HUDEP-2 (cell line): ENCODE measurements around the gene ATP7B.
"Not testable (repeated sequence)": the region's sequence is repeated elsewhere in the genome, so short reads cannot be mapped to it uniquely, and the experiment has no call there.

Experiments
- DNase-seq, 76 experiments: peaks; one replicate each; lab custom pipeline; 2025; ENCODE audit not compliant: unreplicated experiment in 76 of 76; lab: John Stamatoyannopoulos, UW

Gene ATP7B

GRCh38 chr13:52006523-52007245 is 4.6 kb downstream of the ATP7B start:
- no peak for DNase-seq

DNA sequence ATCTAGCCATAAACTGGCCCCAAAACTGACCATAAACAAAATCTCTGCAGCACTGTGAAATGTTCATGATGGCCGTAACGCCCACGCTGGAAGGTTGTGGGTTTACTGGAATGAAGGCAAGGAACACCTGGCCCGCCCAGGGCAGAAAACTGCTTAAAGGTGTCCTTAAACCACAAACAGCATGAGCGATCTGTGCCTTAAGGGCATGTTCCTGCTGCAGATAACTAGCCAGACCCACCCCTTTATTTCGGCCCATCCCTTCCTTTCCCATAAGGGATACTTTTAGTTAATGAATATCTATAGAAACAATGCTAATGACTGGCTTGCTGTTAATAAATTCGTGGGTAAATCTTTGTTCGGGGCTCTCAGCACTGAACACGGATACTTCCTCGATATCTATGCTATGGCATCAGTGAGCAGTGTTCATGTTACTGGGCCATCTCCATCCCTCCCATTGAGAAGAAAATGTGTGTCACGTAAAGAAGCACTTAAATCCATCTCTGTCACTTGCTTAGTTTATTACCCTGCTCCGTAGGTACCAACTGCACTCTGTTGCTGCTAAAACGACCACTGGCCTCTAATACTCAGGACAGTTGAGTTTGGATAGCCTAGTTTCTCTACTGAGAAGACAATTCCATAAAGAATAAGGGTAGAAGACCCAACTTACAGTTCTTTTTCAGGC is 5.3 kb downstream of the ATP7B start:
- DNase-seq, result no peak

DNA sequence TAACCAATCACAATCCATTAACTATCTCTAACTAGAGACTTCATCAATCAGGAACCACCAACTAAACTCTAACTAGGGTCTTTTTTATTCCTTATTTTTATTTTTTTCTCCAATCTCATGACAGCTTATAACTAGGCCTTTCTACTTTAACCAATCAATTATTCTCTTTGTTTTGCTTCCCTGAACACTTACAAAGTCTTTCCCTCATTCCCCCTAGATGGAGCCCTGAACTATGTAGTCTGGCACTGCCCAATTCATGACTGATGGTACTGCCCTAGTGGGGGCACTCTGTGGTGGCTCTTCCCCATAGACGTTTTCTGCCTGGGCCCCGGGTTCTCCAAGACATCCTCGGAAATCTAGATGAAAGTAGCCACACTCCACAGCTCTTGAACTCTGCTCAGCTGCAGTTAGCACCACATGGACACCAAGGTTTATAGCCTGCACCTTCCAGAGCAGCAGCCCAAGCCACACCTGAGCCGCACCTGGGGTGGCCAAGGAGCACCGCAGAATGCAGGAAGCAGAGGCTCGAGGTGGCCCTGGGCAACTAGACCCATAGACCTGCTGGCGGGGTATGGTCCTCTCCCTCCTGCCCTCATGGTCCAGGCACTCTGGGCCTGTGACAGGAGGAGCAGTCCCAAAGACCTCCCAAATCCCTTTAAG is 6.6 kb downstream of the ATP7B start:
- DNase-seq, result no peak

DNA sequence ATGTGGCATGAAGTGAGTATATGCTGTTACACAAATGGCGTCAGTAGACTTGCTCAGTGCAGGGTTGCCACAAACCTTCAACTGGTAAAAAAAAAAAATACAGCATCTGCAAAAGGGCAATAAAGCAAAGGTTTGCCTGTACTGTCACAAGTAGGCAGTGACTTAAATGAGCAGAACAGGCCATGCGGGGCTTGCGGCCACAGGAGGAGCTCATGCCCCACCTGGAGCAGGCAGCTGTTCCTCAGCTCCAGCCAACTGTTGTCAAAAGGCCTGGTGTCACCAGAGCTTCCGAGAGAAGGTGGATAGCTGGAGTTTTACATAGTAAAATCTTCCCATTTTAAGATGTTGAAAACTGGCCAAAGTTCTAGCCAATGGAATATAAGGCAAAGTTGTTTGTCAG is 7.7 kb downstream of the ATP7B start:
- no peak for DNase-seq

DNA sequence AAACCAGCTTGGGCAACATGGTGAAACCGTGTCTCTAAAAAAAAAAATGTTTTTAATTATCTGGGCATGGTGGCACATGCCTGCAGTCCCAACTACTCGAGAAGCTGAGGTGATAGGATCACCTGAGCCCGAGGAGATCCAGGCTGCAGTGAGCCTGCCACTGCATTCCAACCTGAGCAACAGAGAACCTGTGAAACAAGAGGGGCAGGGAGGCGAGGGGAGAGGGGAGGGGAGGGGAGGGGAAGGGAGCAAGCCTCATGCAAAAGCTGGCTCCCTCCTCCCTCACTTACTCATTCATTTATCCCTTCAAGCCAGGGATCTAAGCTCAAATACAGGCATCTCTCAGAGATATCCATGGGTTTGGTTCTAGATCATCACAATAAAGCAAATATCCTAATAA is 8.9 kb downstream of the ATP7B start:
- no peak for DNase-seq

DNA sequence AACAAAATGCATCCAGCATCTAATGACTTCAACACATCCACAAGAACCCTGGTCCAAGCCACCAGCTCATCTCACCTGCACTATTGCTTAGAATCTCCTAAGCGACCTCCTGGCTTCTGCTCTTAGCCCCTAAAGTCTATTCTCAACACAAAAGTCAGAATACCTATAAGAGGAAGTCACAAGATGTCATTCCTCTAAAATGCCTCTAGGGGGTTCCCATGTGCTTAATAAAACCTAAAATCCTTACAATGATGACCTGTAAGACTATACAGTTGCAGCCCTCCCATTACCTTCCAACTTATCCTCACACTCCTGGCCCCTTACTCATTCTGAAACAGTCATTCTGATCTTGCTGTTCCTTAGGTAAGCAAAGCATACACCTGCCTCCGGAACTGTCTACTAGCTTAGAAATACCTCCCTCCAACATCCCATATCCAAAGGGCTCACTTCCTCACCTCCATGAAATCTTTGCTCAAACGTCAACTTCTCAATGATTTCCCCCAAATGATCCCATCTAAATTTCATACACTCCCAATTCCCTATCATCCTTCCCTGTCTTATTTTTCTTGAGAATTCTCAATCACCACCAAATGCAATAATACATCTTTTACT is 10.0 kb downstream of the ATP7B start:
- peak in 14 of 76 experiments; percentile 3 to 54 (median 22) for DNase-seq

- DNase-seq, result no peak
Observed at GRCh38 chr13:51999921-52000320, 11.3 kb downstream of the ATP7B start.

DNA sequence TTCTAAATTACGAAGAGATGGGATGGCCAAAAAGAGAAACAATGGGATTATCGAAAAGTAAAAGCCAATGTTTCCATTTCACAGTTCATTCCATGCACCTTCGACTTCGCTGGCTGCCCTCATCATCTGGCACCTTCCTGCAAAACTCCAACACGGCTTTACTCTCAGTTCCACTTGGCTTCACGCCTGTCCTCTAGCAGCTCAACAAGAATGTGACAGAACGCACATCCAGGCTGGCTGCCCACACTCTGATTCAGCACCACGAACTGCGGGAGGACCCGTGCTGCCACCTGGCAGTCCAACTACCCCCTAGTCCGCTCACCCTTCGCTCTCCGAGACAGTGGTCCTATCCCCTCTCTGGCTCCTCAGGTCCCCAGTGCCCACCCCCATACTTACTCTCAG is 11.7 kb downstream of the ATP7B start:
- peak in 9 of 76 experiments; percentile 5 to 37 (median 24) for DNase-seq

GRCh38 chr13:51998723-51999509 is 12.3 kb downstream of the ATP7B start:
- peak in 4 of 76 experiments; percentile 10 to 39 (median 16) for DNase-seq

GRCh38 chr13:51997641-51998330 is 13.5 kb downstream of the ATP7B start:
- no peak for DNase-seq

GRCh38 chr13:51997186-51997585 is 14.1 kb downstream of the ATP7B start:
- no peak for DNase-seq

DNA sequence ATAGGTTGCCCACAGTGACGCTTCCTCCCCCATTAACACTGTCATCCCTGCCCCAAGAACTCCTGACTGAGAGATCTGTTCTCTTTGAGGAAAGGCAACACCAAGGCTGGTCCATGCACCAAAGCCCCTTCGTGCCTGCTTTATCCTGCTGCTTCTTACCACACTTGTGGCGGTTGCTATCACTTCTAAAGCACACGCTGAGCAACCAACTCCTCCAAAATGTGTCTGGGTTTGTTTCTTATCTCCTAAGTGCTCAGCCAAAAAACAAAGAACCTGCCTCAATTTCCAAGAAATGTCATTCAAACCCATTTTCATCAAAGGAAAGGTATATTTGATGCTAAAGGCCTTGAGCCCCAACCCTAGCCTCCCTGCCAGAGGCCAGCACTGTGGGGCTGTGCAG is 14.6 kb downstream of the ATP7B start:
- DNase-seq, result peak in 44 of 76 experiments; percentile 5 to 82 (median 40)

GRCh38 chr13:51995677-51996551 is 15.3 kb downstream of the ATP7B start:
- peak in 65 of 76 experiments; percentile 5 to 89 (median 52) for DNase-seq

- peak in 14 of 76 experiments; percentile 8 to 63 (median 40) for DNase-seq
Observed at GRCh38 chr13:51993713-51994112, 17.5 kb downstream of the ATP7B start.

DNA sequence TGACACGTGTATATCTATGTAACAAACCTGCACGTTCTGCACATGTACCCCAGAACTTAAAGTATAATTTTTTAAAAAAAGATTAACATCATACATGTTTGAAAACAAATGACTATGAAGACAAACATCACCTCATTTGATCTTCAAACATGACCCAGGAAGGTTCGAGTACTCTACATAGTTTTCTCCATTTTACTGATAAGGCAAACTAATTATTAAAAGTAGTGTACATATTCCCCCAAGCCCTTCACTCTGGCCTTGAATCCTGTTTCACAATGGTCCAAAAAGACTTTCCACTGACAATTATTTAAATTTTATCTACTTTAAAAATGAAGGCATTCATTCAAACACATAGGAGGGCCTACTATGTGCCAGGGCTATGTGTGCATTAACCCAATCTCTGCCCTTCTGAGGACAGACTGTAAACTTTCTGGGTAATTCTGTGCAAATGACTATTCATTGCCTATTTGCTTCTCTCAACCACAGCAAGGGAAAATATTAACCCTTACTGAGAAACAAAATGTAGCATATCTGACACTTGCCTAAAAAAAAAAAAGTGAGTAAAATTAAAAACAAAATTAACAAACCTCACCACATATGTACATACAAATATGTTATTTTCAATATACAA is 22.1 kb downstream of the ATP7B start:
- DNase-seq, result no peak

DNA sequence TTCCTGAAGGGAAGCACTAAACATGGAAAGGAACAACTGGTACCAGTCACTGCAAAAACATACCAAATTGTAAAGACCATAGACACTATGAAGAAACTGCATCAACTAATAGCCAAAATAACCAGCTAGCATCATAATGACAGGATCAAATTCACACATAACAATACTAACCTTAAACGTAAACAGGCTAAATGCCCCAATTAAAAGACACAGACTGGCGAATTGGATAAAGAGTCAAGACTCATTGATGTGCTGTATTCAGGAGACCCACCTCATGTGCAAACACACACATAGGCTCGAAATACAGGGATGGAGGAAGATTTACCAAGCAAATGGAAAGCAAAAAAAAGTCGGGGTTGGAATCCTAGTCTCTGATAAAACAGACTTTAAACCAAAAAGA is 26.3 kb downstream of the ATP7B start:
- DNase-seq, result not testable (repeated sequence)

DNA sequence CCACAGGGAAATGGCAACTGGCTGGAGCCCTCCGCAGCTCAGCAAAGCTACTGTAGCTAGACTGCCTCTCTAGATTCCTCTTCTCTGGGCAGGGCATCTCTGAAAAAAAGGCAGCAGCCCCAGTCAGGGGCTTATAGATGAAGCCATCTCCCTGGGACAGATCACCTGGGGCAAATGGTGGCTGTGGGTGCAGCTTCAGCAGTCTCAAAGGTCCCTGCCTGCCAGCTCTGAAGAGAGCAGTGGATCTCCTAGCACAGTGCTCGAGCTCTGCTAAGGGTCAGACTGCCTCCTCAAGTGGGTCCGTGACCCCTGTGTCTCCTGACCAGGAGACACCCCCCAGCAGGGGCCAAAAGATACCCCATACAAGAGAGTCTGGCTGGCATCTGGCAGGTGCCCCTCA is 28.0 kb downstream of the ATP7B start:
- not testable (repeated sequence) for DNase-seq

DNA sequence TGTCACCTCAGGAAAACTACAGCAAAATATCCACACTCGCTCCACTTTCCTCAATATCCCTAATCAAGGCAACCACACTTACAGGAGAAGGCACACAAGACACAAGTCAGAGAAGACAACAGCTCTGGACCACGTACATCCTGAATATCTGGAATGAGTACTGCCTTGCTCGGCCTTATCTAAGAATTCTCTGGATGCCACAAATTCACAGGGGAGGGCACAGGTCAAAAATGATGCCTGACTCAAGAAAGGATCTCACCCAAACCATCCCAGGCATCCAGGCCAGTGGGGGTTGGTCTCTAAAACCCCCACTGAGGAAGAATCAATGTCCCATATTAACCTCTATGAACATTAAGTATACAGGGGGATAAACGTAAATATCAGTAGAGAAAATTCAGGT is 29.9 kb downstream of the ATP7B start:
- no peak for DNase-seq
